Muscle of back (tissue), 11 donors: ENCODE data around the gene ANKS1A. TPM values are rescaled to one million over a fixed set of nuclear protein-coding genes. Genes with fewer than 3 reads are reported as not detected.
"Not testable (repeated sequence)": the region's sequence is repeated elsewhere in the genome, so short reads cannot be mapped to it uniquely, and the experiment has no call there.

Experiments
- DNase-seq, 3 donors: peaks; one replicate each; pipeline versions ENCODE4 v3.0.0 to v3.0.0-alpha.2; 2013
- polyA plus RNA-seq, 10 donors: library from polyadenylated mRNA; unstranded; fragments of 120-200 nt; gene quantifications; one replicate each; pipeline ENCODE4 v1.2.1, GENCODE V29; 2013; ENCODE audit not compliant: insufficient read length in 10 of 10

The ANKS1A gene
- polyA plus RNA-seq, 10 donors, result 27.0 to 45.3 (median 34.3) TPM

DNA sequence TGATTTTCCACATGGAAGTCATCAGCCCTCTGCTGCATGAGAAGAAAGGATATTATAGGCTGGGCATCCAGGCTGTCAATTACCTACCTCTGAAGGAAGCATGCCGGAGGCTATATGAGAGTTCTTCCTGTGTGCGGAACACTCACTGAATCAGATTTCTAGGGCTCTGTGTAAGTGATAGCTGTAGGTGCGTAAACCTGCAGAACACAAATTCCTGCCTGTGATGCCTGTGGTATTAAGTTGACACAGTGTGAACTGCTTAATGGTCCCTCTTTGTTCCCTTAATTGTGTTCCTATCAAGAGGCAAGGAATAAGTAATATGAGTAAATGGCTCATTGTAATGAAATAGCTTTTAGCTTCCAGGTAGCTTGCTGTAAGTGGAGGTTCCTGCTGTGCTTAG is 103.3 kb downstream of the ANKS1A start:
- DNase-seq, result no peak

DNA sequence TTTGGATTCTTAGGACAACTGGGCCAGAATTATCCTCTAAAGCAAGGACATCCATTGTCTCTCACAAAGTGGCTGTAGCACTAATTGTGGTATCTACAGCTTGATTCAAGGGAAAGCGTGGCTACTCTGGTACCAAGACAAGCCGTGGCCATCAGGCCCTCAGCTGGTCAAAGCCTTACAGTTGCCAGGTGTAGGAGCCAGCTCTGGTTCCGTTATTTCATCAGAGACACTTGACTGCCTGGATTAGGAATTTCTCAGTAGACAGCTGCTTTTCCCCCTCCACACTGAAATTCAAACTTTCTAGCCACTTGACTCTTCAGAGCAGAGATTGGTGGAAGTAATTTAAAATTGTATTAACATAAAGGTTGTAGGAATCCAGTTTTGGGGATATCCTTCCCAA is 104.2 kb downstream of the ANKS1A start:
- no peak for DNase-seq

DNA sequence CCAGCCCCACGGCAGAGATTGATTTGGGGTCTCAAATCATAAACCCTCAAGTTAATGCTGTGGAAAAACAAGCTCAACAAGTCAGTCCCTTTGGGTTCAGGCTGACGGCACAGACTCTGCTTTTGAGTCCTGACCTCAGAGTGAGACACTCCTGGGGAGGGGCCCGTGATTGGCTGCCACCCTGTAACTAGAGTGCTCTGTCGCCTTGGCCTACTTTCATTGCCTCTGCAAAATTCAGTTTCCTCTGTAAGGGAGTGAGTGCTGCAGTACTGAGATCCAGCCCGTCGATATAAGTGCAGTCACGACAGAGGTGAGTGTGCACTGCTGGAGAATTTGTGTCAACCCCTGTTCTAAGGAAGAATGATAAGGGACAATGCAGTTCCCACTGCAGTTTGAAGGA is 105.6 kb downstream of the ANKS1A start:
- no peak for DNase-seq

DNA sequence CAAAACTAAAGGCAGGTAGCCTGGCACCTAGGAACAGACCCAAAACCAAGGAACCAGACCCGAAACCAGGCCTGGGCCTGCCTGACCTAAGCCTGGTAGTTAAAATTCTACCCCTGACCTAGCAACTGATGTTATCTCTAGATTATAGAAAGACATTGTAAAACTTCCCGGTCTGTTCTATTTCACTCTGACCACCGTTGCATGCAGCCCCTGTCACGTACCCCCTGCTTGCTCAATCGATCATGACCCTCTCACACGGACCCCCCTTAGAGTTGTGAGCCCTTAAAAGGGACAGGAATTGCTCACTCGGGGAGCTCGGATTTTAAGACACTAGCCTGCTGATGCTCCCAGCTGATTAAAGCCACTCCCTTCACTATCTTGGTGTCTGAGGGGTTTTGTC is 109.4 kb downstream of the ANKS1A start:
- not testable (repeated sequence) for DNase-seq

DNA sequence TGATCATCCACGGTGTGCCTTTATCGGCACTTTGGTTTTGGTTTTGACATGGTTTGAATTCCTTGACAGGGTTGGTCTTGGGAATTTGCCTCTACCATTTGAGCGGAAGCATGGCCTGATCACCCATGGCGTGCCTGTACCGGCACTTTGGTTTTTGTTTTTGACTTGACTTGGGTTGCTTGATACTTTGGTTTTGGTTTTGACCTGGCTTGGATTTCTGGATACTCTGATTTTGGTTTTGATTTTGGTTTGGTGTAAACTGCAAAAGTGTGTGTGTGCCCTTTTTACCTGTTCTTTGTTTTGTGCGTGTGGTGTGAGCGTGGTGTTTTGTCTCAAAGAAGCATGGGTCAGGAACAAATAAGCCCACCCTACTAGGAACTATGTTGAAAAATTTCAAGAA is 110.1 kb downstream of the ANKS1A start:
- DNase-seq, result not testable (repeated sequence)

DNA sequence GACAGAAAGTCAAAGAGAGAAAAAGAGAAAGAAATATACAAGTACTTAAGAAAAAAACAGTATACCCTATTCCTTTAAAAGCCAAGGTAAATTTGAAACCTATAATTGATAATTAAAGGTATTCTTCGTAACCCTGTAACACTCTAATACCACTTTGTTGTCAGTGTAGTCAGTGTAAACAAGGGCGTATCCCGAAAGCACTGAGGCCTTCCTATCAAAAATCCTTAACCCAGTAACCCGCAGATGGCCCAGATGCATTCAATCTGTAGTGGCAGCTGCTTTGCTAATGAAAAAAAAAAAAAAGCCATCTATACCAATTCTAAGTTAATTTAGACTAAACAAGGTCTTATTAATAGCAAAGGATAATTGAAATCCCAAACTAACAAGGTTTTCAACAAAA is 110.9 kb downstream of the ANKS1A start:
- not testable (repeated sequence) for DNase-seq

DNA sequence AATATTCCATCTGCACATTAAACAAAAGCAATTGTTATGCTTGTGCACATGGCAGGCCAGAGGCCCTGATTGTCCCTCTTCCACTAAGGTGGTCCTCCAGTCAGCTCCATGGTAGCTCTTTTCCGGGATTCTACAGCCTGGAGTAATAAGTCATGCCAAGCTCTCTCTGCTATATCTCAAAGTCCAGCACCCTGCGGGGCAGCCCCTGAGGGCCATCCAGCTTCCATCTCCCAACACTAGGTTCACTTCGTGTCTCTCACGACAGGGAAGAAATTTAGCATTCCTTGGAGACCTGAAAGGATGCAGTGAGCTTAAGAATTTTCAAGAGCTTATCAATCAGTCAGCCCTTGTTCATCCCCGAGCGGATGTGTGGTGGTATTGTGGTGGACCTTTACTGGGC is 112.3 kb downstream of the ANKS1A start:
- DNase-seq, result not testable (repeated sequence)

DNA sequence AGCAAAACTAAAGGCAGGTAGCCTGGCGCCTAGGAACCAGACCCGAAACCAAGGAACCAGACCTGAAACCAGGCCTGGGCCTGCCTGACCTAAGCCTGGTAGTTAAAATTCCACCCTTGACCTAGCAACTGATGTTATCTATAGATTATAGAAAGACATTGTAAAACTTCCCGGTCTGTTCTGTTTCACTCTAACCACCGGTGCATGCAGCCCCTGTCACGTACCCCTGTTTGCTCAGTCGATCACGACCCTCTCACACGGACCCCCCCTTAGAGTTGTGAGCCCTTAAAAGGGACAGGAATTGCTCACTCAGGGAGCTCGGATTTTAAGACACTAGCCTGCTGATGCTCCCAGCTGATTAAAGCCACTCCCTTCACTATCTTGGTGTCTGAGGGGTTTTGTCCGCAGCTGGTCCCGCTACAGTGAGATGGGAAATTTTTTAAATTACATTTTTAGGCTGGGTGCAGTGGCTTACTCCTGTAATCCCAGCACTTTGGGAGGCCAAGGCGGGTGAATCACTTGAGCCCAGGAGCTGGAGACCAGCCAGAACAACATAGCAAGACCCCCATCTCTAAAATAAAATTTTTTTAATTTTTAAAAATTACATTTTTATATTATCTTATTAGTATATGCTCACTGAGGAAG is 115.0 kb downstream of the ANKS1A start:
- DNase-seq, result not testable (repeated sequence)

DNA sequence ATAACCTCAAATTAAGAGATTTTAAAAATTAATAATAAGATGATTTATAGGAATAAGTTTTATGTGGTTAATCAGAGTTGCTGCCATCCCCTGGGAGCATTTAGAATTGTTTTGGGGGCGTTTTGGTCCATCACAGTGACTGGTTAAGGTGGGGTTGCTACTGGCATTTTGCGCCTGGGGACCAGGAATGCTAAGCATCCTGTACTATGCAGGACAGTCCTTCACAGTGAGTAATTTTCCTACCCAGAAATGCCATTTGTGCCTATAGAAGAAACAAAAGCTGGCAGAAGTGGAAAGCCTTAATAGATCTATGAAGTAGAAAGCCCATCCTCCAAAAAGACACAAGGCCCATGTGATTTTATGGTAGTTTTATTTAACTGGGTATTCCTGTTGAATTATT is 118.0 kb downstream of the ANKS1A start:
- DNase-seq, result no peak

DNA sequence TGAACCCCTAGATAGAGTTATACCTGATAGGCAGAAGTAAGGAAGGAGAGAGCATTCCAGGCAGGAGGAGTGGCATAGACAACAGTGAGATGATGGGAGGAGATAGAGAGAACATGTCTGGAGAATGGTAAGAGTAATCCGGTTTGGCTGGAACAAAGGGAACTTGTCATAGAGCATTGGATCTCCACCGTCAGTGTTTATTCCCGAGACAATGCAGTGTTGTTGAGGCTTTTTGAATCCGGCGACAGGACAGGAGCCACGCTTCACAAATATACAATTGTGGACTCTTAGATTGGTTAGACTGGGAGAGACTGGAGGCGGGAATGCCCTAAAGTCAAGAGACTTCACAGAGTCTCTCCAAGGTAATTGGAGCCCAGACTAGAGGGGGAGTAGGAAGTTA is 119.8 kb downstream of the ANKS1A start:
- no peak for DNase-seq

DNA sequence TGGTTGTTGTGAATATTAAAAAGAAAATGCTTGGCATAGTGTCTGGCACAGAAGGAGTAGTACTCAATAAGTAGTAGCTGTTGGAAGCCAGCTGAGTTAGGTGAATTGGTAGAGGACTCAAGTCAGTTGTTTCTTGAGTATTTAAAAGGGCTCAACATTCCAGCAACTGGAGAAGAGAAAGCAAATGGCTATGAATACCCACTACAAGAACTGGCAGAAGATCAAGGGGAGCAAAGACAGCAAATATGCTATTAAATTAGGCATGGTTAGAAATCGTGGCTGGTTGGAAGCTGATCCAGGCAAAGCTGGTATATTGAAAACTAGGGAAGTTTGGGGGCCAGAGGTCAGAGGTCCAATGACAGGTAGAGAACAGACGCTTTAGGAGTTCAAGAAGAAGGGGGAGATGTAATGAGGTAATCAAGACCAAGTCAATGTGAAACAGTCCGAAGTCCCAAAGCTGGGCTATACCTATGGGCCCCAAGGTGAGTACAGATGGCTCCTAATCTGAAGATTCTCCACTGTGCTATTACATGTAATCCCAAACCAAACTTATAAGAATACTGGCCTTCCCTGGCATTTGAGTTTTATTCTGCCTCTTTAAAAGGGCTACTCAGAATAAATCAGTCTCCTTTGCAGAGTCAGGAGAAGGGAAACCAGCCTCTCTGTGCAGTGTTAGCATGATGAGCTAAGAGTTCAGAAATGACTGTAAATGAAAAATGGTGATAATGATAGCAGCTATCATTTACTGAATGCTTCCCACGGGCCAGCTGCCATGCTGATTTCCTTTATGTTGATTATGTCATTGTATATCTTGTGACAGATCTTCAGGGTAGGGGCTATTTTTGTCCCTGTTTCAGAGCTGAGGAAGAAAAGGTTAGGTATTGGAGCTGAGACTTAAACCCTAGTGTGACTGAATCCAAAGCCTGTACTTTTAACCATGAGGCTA is 122.3 kb downstream of the ANKS1A start:
- DNase-seq, result no peak

DNA sequence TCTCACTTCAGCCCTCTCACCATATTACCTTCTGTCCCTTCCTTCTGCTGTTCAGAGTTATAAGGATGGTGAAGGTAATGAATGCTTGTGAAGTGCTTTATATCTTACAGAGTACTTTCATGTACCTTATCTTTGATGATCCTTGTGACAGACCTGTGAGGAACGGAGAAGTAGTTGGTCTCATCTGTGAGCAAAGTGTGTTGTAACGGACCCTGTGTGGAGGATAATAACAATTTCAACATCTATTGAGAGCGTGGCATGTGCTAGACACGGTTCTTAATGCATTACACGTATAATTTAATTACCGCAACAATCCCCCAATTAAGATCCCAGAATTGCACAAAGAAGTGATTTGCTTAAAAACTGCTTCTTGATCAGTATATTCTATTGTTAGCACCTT is 124.6 kb downstream of the ANKS1A start:
- no peak for DNase-seq

DNA sequence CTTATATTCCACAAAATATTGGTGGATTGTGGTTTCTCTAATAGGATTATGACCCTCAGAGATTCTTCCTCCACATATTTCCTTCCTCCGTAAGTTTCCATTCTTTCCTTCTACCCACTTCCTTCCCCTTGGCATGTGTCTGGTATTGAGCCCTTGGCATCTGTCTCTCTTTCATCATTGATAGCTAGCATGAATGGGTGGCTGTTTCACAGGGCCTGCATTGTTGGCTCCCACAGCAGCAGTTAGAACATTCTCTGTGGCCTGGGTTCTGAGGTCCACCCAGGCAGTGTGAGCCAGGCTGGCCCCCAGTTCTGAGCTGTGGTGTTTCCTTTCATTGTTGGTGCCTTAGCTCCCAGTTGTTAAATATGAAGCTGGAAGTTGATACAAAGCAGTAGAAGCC is 125.3 kb downstream of the ANKS1A start:
- DNase-seq, result no peak

DNA sequence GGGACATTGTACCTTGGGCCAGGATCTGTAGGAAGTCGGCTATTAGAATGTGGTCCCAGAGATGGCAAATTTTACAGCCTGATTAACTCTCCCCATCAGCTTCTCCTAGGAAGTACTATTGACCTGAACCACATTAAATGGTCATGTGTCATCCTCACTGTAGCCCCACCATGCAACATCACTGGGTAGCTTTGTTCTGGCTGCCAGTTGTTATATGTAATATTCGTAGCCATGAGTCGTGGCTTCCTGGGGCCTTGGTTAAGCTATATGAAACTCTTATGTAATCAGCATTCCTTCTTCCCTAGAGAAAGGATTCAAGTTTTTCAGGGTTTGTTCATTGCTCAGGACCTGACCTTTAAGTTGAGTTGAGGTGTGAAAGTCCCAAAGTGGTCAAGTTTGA is 125.7 kb downstream of the ANKS1A start:
- no peak for DNase-seq

DNA sequence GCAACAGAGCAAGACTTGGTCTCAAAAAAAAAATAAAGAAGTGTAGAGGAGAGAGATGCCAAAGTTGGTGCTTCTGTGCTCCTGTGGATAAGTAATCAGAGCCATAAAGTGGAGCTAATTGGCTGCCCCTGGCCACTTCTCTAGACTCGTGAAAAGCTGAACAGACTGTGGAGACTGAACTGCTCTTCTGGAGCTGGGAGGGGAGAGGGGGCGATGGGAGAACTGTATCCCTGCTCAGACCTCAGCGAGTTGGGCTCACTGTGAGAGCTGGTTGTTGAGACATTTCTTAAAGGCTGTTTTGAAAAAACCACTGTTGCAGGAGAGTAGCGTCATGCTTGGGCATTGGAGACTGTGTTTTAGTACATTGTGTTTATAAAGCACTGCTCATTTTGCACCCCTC is 126.4 kb downstream of the ANKS1A start:
- DNase-seq, result no peak

DNA sequence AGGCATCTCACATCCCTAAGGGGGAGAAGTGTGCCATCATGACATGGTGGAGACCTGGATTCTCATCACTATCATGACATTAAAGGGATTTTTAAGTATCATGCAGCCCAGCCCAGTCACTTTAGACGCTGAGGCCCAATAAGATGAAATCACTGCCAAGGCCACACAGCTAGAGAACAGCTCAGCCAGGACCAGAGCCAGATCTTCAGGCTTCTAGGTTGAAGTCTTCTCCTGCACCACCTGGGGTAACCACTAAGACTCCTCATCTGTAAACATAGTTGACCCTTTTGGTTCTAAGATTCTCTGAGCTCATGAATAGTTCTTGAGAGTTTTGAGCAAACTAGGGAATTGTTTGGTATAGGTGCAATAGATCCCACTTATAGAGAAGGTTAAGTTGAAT is 126.9 kb downstream of the ANKS1A start:
- DNase-seq, result peak in 1 of 3 donors; percentile 72

DNA sequence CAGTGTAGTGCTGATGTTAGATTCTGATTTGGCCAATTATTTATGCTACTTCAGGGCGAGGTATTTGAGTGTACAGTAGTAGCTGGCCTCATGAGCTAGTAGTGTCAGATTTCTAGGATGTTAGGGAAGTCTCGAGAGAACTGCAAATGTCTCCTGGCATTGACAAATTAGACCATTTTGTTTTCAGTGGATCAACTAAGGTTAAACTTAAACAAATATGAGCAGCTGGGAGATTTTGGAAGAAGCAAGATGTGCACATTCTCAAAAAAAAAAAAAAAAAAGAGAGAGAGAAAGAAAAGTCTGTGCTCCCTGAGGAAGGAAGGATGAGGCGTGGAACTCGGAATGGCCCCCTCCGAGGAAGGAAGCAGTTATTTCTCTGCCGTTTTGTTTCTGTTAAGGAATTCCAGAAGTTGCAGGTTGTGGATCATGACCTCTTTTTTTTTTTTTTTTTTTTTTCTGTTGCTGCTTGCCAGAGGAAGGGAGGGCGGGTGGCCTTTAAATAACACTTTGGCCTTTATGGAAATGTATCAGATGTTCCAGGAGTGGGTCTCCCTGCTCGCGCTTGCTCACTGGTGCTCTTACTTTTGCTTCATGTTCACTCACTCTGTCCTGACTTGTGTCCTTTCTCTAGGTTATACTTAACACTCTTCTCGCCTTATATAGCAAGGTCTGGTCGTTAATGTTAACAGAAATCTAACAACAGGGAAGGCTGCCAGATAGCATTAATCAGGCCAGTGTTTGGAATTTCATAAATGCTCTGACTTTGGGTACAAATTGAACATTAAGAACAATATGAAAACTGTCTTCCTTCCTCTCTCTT is 127.7 kb downstream of the ANKS1A start:
- DNase-seq, result peak; percentile 74 to 90 (median 82)

DNA sequence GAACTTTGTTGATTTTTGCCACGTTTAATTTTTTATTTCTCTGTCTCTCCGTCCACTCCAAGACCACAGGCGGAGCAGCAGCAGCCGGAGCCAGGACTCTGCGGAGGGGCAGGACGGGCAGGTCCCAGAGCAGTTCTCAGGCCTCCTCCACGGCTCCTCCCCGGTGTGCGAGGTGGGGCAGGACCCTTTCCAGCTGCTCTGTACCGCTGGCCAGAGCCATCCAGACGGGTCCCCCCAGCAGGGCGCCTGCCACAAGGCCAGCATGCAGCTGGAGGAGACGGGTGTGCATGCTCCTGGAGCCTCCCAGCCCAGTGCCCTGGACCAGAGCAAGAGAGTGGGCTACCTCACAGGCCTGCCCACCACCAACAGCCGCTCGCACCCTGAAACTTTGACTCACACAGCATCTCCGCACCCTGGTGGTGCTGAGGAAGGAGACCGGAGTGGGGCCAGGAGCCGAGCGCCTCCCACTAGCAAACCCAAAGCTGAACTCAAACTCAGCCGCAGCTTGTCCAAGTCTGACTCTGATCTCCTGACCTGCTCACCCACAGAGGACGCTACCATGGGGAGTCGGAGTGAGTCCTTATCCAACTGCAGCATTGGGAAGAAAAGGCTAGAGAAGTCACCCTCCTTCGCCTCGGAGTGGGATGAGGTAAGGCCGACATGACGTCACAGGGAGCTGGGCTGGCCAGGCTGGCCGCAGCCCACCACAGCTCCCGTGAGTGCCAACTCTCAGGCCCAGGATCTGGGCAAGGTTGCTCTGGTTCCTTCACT is 128.5 kb downstream of the ANKS1A start:
- DNase-seq, result peak in 2 of 3 donors; percentile 65 to 83

DNA sequence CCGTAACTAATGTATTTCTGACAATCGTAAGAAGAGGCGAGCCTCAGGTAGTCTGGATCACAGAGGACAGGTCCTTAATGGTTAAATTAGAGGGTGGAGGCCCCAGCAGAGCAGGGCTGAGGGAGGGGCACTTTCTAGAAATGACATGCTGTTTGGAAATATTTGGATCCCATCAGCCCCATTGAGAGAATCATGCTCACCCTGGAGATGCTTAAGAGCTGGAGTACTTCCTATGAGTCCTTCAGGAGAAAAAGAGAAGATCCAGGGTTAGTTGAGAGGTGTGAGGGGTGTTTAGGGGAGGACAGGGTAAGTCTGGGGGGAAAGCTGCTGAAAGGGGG is 129.1 kb downstream of the ANKS1A start:
- no peak for DNase-seq

DNA sequence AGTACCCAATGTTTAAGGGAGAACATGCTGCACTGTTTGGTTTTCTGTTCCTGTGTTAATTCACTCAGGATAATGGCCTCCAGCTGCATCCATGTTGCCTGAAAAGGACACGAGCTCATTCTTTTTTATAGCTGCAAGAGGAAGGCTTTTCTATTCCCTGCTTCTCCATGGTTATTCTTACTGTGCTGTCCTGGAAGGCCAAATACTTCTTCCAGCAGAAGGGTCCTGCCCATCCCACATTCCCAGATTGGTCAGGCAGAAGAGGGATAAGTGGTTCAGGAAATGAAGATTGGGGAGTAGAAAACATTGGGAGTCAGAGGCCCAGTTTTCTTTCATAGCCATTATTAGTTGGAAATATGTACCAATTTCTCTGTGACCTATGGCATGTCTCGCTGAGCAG is 129.7 kb downstream of the ANKS1A start:
- no peak for DNase-seq

DNA sequence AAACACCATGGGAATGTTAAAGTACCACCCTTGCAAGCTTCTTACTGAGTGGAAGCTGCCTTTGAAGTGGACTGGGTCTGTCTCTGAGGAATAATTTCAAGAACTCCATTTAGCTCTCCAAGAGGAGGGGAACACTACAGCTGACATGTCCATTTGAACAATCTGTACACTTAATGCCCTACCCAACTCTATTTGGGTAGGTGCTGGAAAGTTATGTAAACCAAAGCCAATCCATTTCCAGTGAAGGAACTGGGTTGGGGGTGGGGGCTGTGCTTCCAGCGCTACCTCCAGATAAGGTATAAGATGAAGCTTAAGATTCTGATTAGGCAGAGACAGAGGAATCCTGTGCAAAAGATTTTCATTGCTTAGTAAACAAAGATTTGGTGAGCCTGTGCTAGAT is 130.1 kb downstream of the ANKS1A start:
- DNase-seq, result no peak

DNA sequence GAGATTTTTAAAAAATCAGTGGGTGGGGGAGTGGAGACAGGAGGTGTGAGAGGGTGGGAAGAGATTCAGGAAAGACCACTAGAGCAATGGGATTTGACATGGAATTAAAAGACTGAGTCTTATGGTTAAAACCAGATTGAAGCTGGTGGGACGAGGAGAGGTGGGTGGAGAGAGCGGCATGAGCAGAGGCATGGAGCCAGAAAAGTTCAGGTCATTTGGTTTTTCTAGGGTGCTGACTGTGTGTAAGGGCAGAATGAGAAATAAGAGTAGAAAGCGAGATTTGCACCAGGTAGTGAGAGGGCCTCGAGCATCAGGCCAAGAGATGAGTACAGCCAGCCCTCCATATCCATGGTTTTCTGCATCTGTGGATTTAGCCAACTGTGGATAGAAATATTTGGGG is 130.8 kb downstream of the ANKS1A start:
- DNase-seq, result no peak
